Fibroblast of pulmonary artery (primary cell): ENCODE measurements around the gene UVRAG.

ENCODE experiments used
- DNase-seq: peaks from one replicate; pipeline ENCODE4 v3.0.0-alpha.2; 2010; ENCODE audit warnings: low read depth
- H3K4me3 ChIP-seq: replicated peaks from 2 replicates; pipeline ENCODE4 v1.5.1; 2011; ENCODE audit warnings: low read depth, mild to moderate bottlenecking, control low read depth, low read length, moderate library complexity
- CTCF ChIP-seq: IDR thresholded peaks from 2 replicates; pipeline ENCODE4 v1.5.1; 2011; ENCODE audit warnings: mild to moderate bottlenecking, control low read depth, low read length, inconsistent platforms; ENCODE audit errors: missing control alignments

Gene UVRAG

GRCh38 chr11:76162336-76163288, 347.6 kb downstream of the UVRAG start:
- TF ChIP-seq CTCF, result no peak
- no peak overlapping the region for H3K4me3 ChIP-seq
- no peak for DNase-seq

- no peak for TF ChIP-seq CTCF
- no peak for DNase-seq
- H3K4me3 ChIP-seq, result no peak overlapping the region
These were observed 348.4 kb downstream of the UVRAG start for GRCh38 chr11:76163289-76163880.

- no peak overlapping the region for H3K4me3 ChIP-seq
- no peak for DNase-seq
- TF ChIP-seq CTCF, result no peak
These were observed 349.1 kb downstream of the UVRAG start for GRCh38 chr11:76164081-76164480.

GRCh38 chr11:76164861-76165751, 350.1 kb downstream of the UVRAG start:
- H3K4me3 ChIP-seq, result no peak overlapping the region
- no peak for DNase-seq
- TF ChIP-seq CTCF, result no peak

GRCh38 chr11:76166314-76166713, 351.3 kb downstream of the UVRAG start:
- H3K4me3 ChIP-seq, result no peak overlapping the region
- no peak for TF ChIP-seq CTCF
- DNase-seq, result no peak

- no peak overlapping the region for H3K4me3 ChIP-seq
- TF ChIP-seq CTCF, result no peak
- DNase-seq, result no peak
These were observed 352.6 kb downstream of the UVRAG start for GRCh38 chr11:76167590-76167989.
